ENCODE measurements around the gene ACP7.

- TF ChIP-seq EZH2phosphoT487 (IDR thresholded peaks at IDR 0.05; ENCODE audit: insufficient read depth, low read depth) (no peak), EZH2 (IDR thresholded peaks at IDR 0.05; ENCODE audit: insufficient read depth, poor library complexity, severe bottlenecking) (no peak)
These were observed 20.0 kb downstream of the ACP7 start for GRCh38 chr19:39104186-39104596.

Data from GM23248 (cell line).